IMR-90 (cell line): ENCODE measurements around the gene GDF9.
A peak's percentile ranks its signal among the peaks of the same experiment; 100 is the strongest.

Experiments used
- CTCF ChIP-seq: conservative IDR thresholded peaks from 2 replicates; pipeline ENCODE4 v1.5.1; 2012; ENCODE audit warnings: mild to moderate bottlenecking, low read depth, low read length, improper control_type of control experiment
- FOS ChIP-seq: fragments of 150-350 bp; IDR thresholded peaks from 2 replicates; pipeline ENCODE4 v1.6.1; 2016; ENCODE audit warnings: low read depth, low read length
- USF2 ChIP-seq: fragments of 150-350 bp; IDR thresholded peaks from 2 replicates; pipeline ENCODE4 v1.6.1; 2017; ENCODE audit warnings: mild to moderate bottlenecking, antibody characterized with exemption, low read length, low read depth

GRCh38 chr5:132820162-132820754, 46.0 kb downstream of the GDF9 start:
- TF ChIP-seq FOS (no peak), USF2 (no peak), CTCF (peak; percentile 90)
